Measurements from ENCODE around the gene PTPRD. TPM values are rescaled to one million over a fixed set of nuclear protein-coding genes. Genes with fewer than 3 reads are reported as not detected.
"Not testable (repeated sequence)": the region's sequence is repeated elsewhere in the genome, so short reads cannot be mapped to it uniquely, and the experiment has no call there.

The PTPRD gene
- total RNA-seq, 3 donors from 2014 or later (not counting 1 experiment from before 2014, with no cell fraction given) = 0.05 to 0.68 TPM; not detected in 1

GRCh38 chr9:9478741-9479140 lies 1134.1 kb downstream of the PTPRD start:
- Mint-ChIP-seq H3K4me1 (no peaks in the 10 kb centered on the region), H3K27ac (no peak overlapping the region), H3K9me3 (peaks cover 6 to 9% of the 10 kb centered on the region in 2 donors), H3K36me3 (no peaks in the 10 kb centered on the region), H3K27me3 (ENCODE audit: low read depth in 2 of 2) (no peaks in the 10 kb centered on the region), H3K4me3 (no peak overlapping the region)
- Histone ChIP-seq H3K9me3 (ENCODE audit: control insufficient read depth, insufficient read depth, low read length) (no peaks in the 10 kb centered on the region), H3K4me3 (ENCODE audit: low read length) (no peak overlapping the region), H3K27ac (ENCODE audit: low read length) (no peak overlapping the region), H3K4me1 (ENCODE audit: control insufficient read depth, insufficient read depth, low read length) (no peaks in the 10 kb centered on the region), H3K36me3 (ENCODE audit: control insufficient read depth, insufficient read depth, low read length) (no peaks in the 10 kb centered on the region), H3K27me3 (ENCODE audit: control insufficient read depth, insufficient read depth, low read length) (no peaks in the 10 kb centered on the region)
- TF ChIP-seq CTCF (IDR thresholded peaks at IDR 0.05) = no peak
- DNase-seq = no peak
- intact Hi-C loops (cut with micrococcal nuclease) = no loop called here
- WGBS (ENCODE audit: insufficient coverage) = 73% methylated on average over 3 of the region's 3 CpGs
- no peak for ATAC-seq

GRCh38 chr9:9469271-9469670 lies 1143.5 kb downstream of the PTPRD start:
- H3K9me3 Mint-ChIP-seq = peaks cover 4 to 10% of the 10 kb centered on the region in 2 donors
- no peak overlapping the region for H3K4me3 Mint-ChIP-seq
- H3K9me3 ChIP-seq (ENCODE audit: control insufficient read depth, insufficient read depth, low read length) = no peaks in the 10 kb centered on the region
- H3K27me3 ChIP-seq (ENCODE audit: control insufficient read depth, insufficient read depth, low read length) = no peaks in the 10 kb centered on the region
- no peaks in the 10 kb centered on the region for H3K36me3 Mint-ChIP-seq
- no peak overlapping the region for H3K4me3 ChIP-seq (ENCODE audit: low read length)
- H3K4me1 Mint-ChIP-seq = no peaks in the 10 kb centered on the region
- no peaks in the 10 kb centered on the region for H3K27me3 Mint-ChIP-seq (ENCODE audit: low read depth in 2 of 2)
- no peak for DNase-seq
- H3K27ac ChIP-seq (ENCODE audit: low read length) = no peak overlapping the region
- TF ChIP-seq CTCF (IDR thresholded peaks at IDR 0.05) = no peak
- no peak overlapping the region for H3K27ac Mint-ChIP-seq
- intact Hi-C loops (cut with micrococcal nuclease) = no loop called here
- no peak for ATAC-seq
- no peaks in the 10 kb centered on the region for H3K4me1 ChIP-seq (ENCODE audit: control insufficient read depth, insufficient read depth, low read length)
- WGBS (ENCODE audit: insufficient coverage) = 67% methylated on average over 1 of the region's 2 CpGs
- no peaks in the 10 kb centered on the region for H3K36me3 ChIP-seq (ENCODE audit: control insufficient read depth, insufficient read depth, low read length)

- H3K4me1 ChIP-seq (ENCODE audit: control insufficient read depth, insufficient read depth, low read length); intact Hi-C loops (cut with micrococcal nuclease); H3K27me3 ChIP-seq (ENCODE audit: control insufficient read depth, insufficient read depth, low read length); H3K36me3 ChIP-seq (ENCODE audit: control insufficient read depth, insufficient read depth, low read length); H3K27me3 Mint-ChIP-seq (ENCODE audit: low read depth in 2 of 2); H3K36me3 Mint-ChIP-seq; H3K27ac Mint-ChIP-seq; H3K27ac ChIP-seq (ENCODE audit: low read length); H3K9me3 Mint-ChIP-seq; H3K4me3 ChIP-seq (ENCODE audit: low read length); DNase-seq; H3K4me1 Mint-ChIP-seq; H3K9me3 ChIP-seq (ENCODE audit: control insufficient read depth, insufficient read depth, low read length); ATAC-seq; H3K4me3 Mint-ChIP-seq: not testable (repeated sequence)
- 92% methylated on average over 10 of the region's 19 CpGs for WGBS (ENCODE audit: insufficient coverage)
Observed at GRCh38 chr9:9441874-9442273, 1170.9 kb downstream of the PTPRD start.

DNA sequence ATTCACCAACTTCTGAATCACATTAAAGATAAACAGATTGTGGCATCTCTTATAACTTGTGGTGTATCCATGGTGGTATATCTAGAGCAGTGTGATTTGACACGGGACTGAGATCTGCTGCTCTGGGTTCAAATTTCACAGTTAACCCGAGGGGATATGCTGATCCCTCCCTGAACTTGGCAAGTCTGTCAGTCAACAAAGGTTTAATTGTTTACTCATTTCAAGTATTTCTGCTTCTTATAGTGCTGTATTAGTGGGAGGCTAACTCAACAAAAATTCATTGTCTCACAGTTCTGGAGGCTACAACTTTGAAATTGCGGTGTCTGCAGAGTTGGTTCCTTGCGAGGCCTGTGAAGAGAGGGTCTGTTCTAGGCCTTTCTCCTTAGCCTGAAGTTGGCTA lies 1175.2 kb downstream of the PTPRD start:
- TF ChIP-seq CTCF (IDR thresholded peaks at IDR 0.05) = no peak
- no peak overlapping the region for H3K4me3 Mint-ChIP-seq
- H3K4me1 Mint-ChIP-seq = no peaks in the 10 kb centered on the region
- H3K27me3 ChIP-seq (ENCODE audit: control insufficient read depth, insufficient read depth, low read length) = no peaks in the 10 kb centered on the region
- H3K4me1 ChIP-seq (ENCODE audit: control insufficient read depth, insufficient read depth, low read length) = no peaks in the 10 kb centered on the region
- no peak for DNase-seq
- H3K27ac ChIP-seq (ENCODE audit: low read length) = no peak overlapping the region
- no peaks in the 10 kb centered on the region for H3K9me3 ChIP-seq (ENCODE audit: control insufficient read depth, insufficient read depth, low read length)
- H3K4me3 ChIP-seq (ENCODE audit: low read length) = no peak overlapping the region
- 73% methylated on average over 4 of the region's 4 CpGs for WGBS (ENCODE audit: insufficient coverage)
- H3K27ac Mint-ChIP-seq = no peak overlapping the region
- no peaks in the 10 kb centered on the region for H3K36me3 Mint-ChIP-seq
- no peak for ATAC-seq
- no peaks in the 10 kb centered on the region for H3K27me3 Mint-ChIP-seq (ENCODE audit: low read depth in 2 of 2)
- no peaks in the 10 kb centered on the region for H3K36me3 ChIP-seq (ENCODE audit: control insufficient read depth, insufficient read depth, low read length)
- H3K9me3 Mint-ChIP-seq = peaks cover 8 to 11% of the 10 kb centered on the region in 2 donors
- intact Hi-C loops (cut with micrococcal nuclease) = no loop called here

GRCh38 chr9:9426454-9426853 lies 1186.3 kb downstream of the PTPRD start:
- peaks cover 14 to 16% of the 10 kb centered on the region in 2 donors for H3K9me3 Mint-ChIP-seq
- ATAC-seq; H3K9me3 ChIP-seq (ENCODE audit: control insufficient read depth, insufficient read depth, low read length); H3K4me3 Mint-ChIP-seq; H3K27ac Mint-ChIP-seq; H3K4me3 ChIP-seq (ENCODE audit: low read length); H3K27me3 ChIP-seq (ENCODE audit: control insufficient read depth, insufficient read depth, low read length); H3K4me1 ChIP-seq (ENCODE audit: control insufficient read depth, insufficient read depth, low read length); H3K27me3 Mint-ChIP-seq (ENCODE audit: low read depth in 2 of 2); H3K27ac ChIP-seq (ENCODE audit: low read length); H3K36me3 Mint-ChIP-seq; intact Hi-C loops (cut with micrococcal nuclease); H3K4me1 Mint-ChIP-seq; DNase-seq; H3K36me3 ChIP-seq (ENCODE audit: control insufficient read depth, insufficient read depth, low read length): not testable (repeated sequence)
- 87% methylated on average over 10 of the region's 10 CpGs for WGBS (ENCODE audit: insufficient coverage)
